Measurements from ENCODE around the gene NUP88.

The NUP88 gene

GRCh38 chr17:5365831-5366230 lies 53.6 kb downstream of the NUP88 start:
- no peaks in the 10 kb centered on the region for H3K4me1 ChIP-seq (ENCODE audit: control insufficient read depth, insufficient read depth, low read length)
- no peak overlapping the region for H3K4me3 ChIP-seq (ENCODE audit: low read length)
- peaks cover 12% of the 10 kb centered on the region for H3K36me3 ChIP-seq (ENCODE audit: control insufficient read depth, insufficient read depth, low read length)
- no peak overlapping the region for H3K9ac ChIP-seq (ENCODE audit: low read length)
- no peaks in the 10 kb centered on the region for H3K27me3 ChIP-seq (ENCODE audit: control insufficient read depth, insufficient read depth, low read length)
- no peak overlapping the region for H3K27ac ChIP-seq (ENCODE audit: low read depth, low read length)

- Histone ChIP-seq H3K27ac (ENCODE audit: low read depth, low read length) (no peak overlapping the region), H3K27me3 (ENCODE audit: control insufficient read depth, insufficient read depth, low read length) (no peaks in the 10 kb centered on the region), H3K36me3 (ENCODE audit: control insufficient read depth, insufficient read depth, low read length) (peaks cover 4% of the 10 kb centered on the region), H3K4me3 (ENCODE audit: low read length) (no peak overlapping the region), H3K9ac (ENCODE audit: low read length) (no peak overlapping the region), H3K4me1 (ENCODE audit: control insufficient read depth, insufficient read depth, low read length) (no peaks in the 10 kb centered on the region)
These were observed 54.8 kb downstream of the NUP88 start for GRCh38 chr17:5364696-5365095.

GRCh38 chr17:5364156-5364555 lies 55.3 kb downstream of the NUP88 start:
- no peak overlapping the region for H3K4me3 ChIP-seq (ENCODE audit: low read length)
- no peak overlapping the region for H3K9ac ChIP-seq (ENCODE audit: low read length)
- no peak overlapping the region for H3K27ac ChIP-seq (ENCODE audit: low read depth, low read length)
- no peaks in the 10 kb centered on the region for H3K27me3 ChIP-seq (ENCODE audit: control insufficient read depth, insufficient read depth, low read length)
- H3K4me1 ChIP-seq (ENCODE audit: control insufficient read depth, insufficient read depth, low read length): no peaks in the 10 kb centered on the region
- peaks cover 4% of the 10 kb centered on the region for H3K36me3 ChIP-seq (ENCODE audit: control insufficient read depth, insufficient read depth, low read length)

- Histone ChIP-seq H3K4me1 (ENCODE audit: control insufficient read depth, insufficient read depth, low read length) (no peaks in the 10 kb centered on the region), H3K9ac (ENCODE audit: low read length) (no peak overlapping the region), H3K4me3 (ENCODE audit: low read length) (no peak overlapping the region), H3K27ac (ENCODE audit: low read depth, low read length) (no peak overlapping the region), H3K27me3 (ENCODE audit: control insufficient read depth, insufficient read depth, low read length) (no peaks in the 10 kb centered on the region), H3K36me3 (ENCODE audit: control insufficient read depth, insufficient read depth, low read length) (peaks cover 8% of the 10 kb centered on the region)
These were observed 57.2 kb downstream of the NUP88 start for GRCh38 chr17:5362162-5362811.

- Histone ChIP-seq H3K9ac (ENCODE audit: low read length) (no peak overlapping the region), H3K36me3 (ENCODE audit: control insufficient read depth, insufficient read depth, low read length) (peaks cover 8% of the 10 kb centered on the region), H3K4me1 (ENCODE audit: control insufficient read depth, insufficient read depth, low read length) (no peaks in the 10 kb centered on the region), H3K27ac (ENCODE audit: low read depth, low read length) (no peak overlapping the region), H3K4me3 (ENCODE audit: low read length) (no peak overlapping the region), H3K27me3 (ENCODE audit: control insufficient read depth, insufficient read depth, low read length) (no peaks in the 10 kb centered on the region)
These were observed 58.0 kb downstream of the NUP88 start for GRCh38 chr17:5361426-5361825.

- H3K4me3 ChIP-seq (ENCODE audit: low read length): no peak overlapping the region
- H3K9ac ChIP-seq (ENCODE audit: low read length): no peak overlapping the region
- no peaks in the 10 kb centered on the region for H3K27me3 ChIP-seq (ENCODE audit: control insufficient read depth, insufficient read depth, low read length)
- H3K4me1 ChIP-seq (ENCODE audit: control insufficient read depth, insufficient read depth, low read length): no peaks in the 10 kb centered on the region
- H3K36me3 ChIP-seq (ENCODE audit: control insufficient read depth, insufficient read depth, low read length): peaks cover 13% of the 10 kb centered on the region
- H3K27ac ChIP-seq (ENCODE audit: low read depth, low read length): no peak overlapping the region
These were observed 63.9 kb downstream of the NUP88 start for GRCh38 chr17:5355421-5356129.

GRCh38 chr17:5354886-5355415 lies 64.5 kb downstream of the NUP88 start:
- Histone ChIP-seq H3K4me1 (ENCODE audit: control insufficient read depth, insufficient read depth, low read length) (no peaks in the 10 kb centered on the region), H3K27me3 (ENCODE audit: control insufficient read depth, insufficient read depth, low read length) (no peaks in the 10 kb centered on the region), H3K27ac (ENCODE audit: low read depth, low read length) (no peak overlapping the region), H3K4me3 (ENCODE audit: low read length) (no peak overlapping the region), H3K9ac (ENCODE audit: low read length) (no peak overlapping the region), H3K36me3 (ENCODE audit: control insufficient read depth, insufficient read depth, low read length) (peaks cover 16% of the 10 kb centered on the region)

GRCh38 chr17:5354310-5354709 lies 65.2 kb downstream of the NUP88 start:
- no peaks in the 10 kb centered on the region for H3K4me1 ChIP-seq (ENCODE audit: control insufficient read depth, insufficient read depth, low read length)
- H3K36me3 ChIP-seq (ENCODE audit: control insufficient read depth, insufficient read depth, low read length): peaks cover 18% of the 10 kb centered on the region
- no peak overlapping the region for H3K27ac ChIP-seq (ENCODE audit: low read depth, low read length)
- H3K4me3 ChIP-seq (ENCODE audit: low read length): no peak overlapping the region
- H3K9ac ChIP-seq (ENCODE audit: low read length): no peak overlapping the region
- H3K27me3 ChIP-seq (ENCODE audit: control insufficient read depth, insufficient read depth, low read length): no peaks in the 10 kb centered on the region

- H3K27me3 ChIP-seq (ENCODE audit: control insufficient read depth, insufficient read depth, low read length): no peaks in the 10 kb centered on the region
- H3K36me3 ChIP-seq (ENCODE audit: control insufficient read depth, insufficient read depth, low read length): peaks cover 20% of the 10 kb centered on the region
- H3K27ac ChIP-seq (ENCODE audit: low read depth, low read length): no peak overlapping the region
These were observed 66.7 kb downstream of the NUP88 start for GRCh38 chr17:5352681-5353289.

GRCh38 chr17:5344914-5345313 lies 74.5 kb downstream of the NUP88 start:
- H3K4me3 ChIP-seq (ENCODE audit: low read length): no peak overlapping the region
- peaks cover 4% of the 10 kb centered on the region for H3K36me3 ChIP-seq (ENCODE audit: control insufficient read depth, insufficient read depth, low read length)
- no peaks in the 10 kb centered on the region for H3K27me3 ChIP-seq (ENCODE audit: control insufficient read depth, insufficient read depth, low read length)
- no peaks in the 10 kb centered on the region for H3K4me1 ChIP-seq (ENCODE audit: control insufficient read depth, insufficient read depth, low read length)
- H3K27ac ChIP-seq (ENCODE audit: low read depth, low read length): no peak overlapping the region
- H3K9ac ChIP-seq (ENCODE audit: low read length): no peak overlapping the region

More at GRCh38 chr17:5352681-5353289, 66.7 kb downstream of the NUP88 start:
- Histone ChIP-seq H3K4me1 (ENCODE audit: control insufficient read depth, insufficient read depth, low read length) (no peaks in the 10 kb centered on the region), H3K9ac (ENCODE audit: low read length) (no peak overlapping the region), H3K4me3 (ENCODE audit: low read length) (no peak overlapping the region)
